Natural killer cell (primary cell): ENCODE data around the gene CEACAM18. TPM values are rescaled to one million over a fixed set of nuclear protein-coding genes. Genes with fewer than 3 reads are reported as not detected.

Experiments
- ATAC-seq, 3 donors: fragments of 150-1000 bp in 2 of 3; fragments of 200-7000 bp in 1 of 3; cut with Tn5 transposase; 1 replicate in 1 of 3; 2 replicates in 2 of 3; pipeline ENCODE4 v1.10.0; 2021; ENCODE audit warnings: mild to moderate bottlenecking in 2 of 3, moderate library complexity in 2 of 3
- DNase-seq, 2 donors: peaks; one replicate each; pipeline versions ENCODE4 v3.0.0 to v3.0.0-alpha.2; 2013 to 2021; ENCODE audit warnings: mixed read lengths in 1 of 2
- H3K27ac ChIP-seq: one replicate; pipeline ENCODE4 v1.5.1; 2013; ENCODE audit warnings: mild to moderate bottlenecking, low read length
- H3K27me3 ChIP-seq: one replicate; pipeline ENCODE4 v1.6.1; 2013; ENCODE audit warnings: low read length; ENCODE audit not compliant: control insufficient read depth, insufficient read depth
- H3K36me3 ChIP-seq: one replicate; pipeline ENCODE4 v1.6.1; 2013; ENCODE audit warnings: low read length; ENCODE audit not compliant: control insufficient read depth, insufficient read depth
- H3K4me1 ChIP-seq: one replicate; pipeline ENCODE4 v1.6.1; 2013; ENCODE audit warnings: low read length; ENCODE audit not compliant: control insufficient read depth, insufficient read depth
- H3K4me3 ChIP-seq: one replicate; pipeline ENCODE4 v1.5.1; 2013; ENCODE audit warnings: low read length
- H3K9me3 ChIP-seq: one replicate; pipeline ENCODE4 v1.6.1; 2013; ENCODE audit warnings: low read length; ENCODE audit not compliant: control insufficient read depth, insufficient read depth
- H3K27ac Mint-ChIP-seq, 2 donors: one replicate each; pipeline ENCODE4 v1.8.0; 2022; ENCODE audit warnings: mild to moderate bottlenecking in 2 of 2, mixed read lengths in 2 of 2, moderate library complexity in 1 of 2
- H3K27me3 Mint-ChIP-seq, 2 donors: one replicate each; pipeline ENCODE4 v1.8.0; 2022; ENCODE audit warnings: low read depth in 2 of 2, mixed read lengths in 2 of 2
- H3K36me3 Mint-ChIP-seq: one replicate; pipeline ENCODE4 v1.8.0; 2022; ENCODE audit warnings: mixed read lengths
- H3K4me1 Mint-ChIP-seq, 2 donors: one replicate each; pipeline ENCODE4 v1.8.0; 2022; ENCODE audit warnings: mixed read lengths in 2 of 2
- H3K4me3 Mint-ChIP-seq: one replicate; pipeline ENCODE4 v1.8.0; 2022; ENCODE audit warnings: mild to moderate bottlenecking, moderate library complexity, mixed read lengths
- H3K9me3 Mint-ChIP-seq, 2 donors: one replicate each; pipeline ENCODE4 v1.8.0; 2022; ENCODE audit warnings: mixed read lengths in 2 of 2
- WGBS: methylation state at CpG from one replicate; pipeline ENCODE4 v1.1.7; 2013; ENCODE audit warnings: missing lambda C conversion rate; ENCODE audit not compliant: insufficient coverage; 5-methylcytosine and 5-hydroxymethylcytosine counted together
- intact Hi-C: fragments of 100-400 bp; cut with micrococcal nuclease; formaldehyde crosslinking; loops from one replicate; pipeline ENCODE4 v1.14.2; 2022
- total RNA-seq, 4 donors: library from RNA; stranded (reverse); fragments of 120-200 nt in 1 of 4; gene quantifications; one replicate each; pipeline versions ENCODE4 v1.2.3 to v1.2.4, GENCODE V29; 2013 to 2022
- TF ChIP-seq, protein P1 (sequence below): fragments of 200-600 bp; IDR thresholded peaks from one replicate; pipeline ENCODE4 v1.8.0; 2022; ENCODE audit warnings: antibody characterized with exemption

CEACAM18 gene
- total RNA-seq, 3 donors from 2014 or later (not counting 1 experiment from before 2014, with no cell fraction given) = not detected

GRCh38 chr19:51469629-51470028 lies 8.7 kb upstream of the CEACAM18 start:
- peaks cover 0 to 7% of the 10 kb centered on the region in 2 donors for H3K4me1 Mint-ChIP-seq
- peaks cover 14 to 50% of the 10 kb centered on the region in 2 donors for H3K27me3 Mint-ChIP-seq
- H3K27ac Mint-ChIP-seq = no peak overlapping the region
- 85% methylated on average over 1 of the region's 1 CpG for WGBS
- TF ChIP-seq, protein P1, sequence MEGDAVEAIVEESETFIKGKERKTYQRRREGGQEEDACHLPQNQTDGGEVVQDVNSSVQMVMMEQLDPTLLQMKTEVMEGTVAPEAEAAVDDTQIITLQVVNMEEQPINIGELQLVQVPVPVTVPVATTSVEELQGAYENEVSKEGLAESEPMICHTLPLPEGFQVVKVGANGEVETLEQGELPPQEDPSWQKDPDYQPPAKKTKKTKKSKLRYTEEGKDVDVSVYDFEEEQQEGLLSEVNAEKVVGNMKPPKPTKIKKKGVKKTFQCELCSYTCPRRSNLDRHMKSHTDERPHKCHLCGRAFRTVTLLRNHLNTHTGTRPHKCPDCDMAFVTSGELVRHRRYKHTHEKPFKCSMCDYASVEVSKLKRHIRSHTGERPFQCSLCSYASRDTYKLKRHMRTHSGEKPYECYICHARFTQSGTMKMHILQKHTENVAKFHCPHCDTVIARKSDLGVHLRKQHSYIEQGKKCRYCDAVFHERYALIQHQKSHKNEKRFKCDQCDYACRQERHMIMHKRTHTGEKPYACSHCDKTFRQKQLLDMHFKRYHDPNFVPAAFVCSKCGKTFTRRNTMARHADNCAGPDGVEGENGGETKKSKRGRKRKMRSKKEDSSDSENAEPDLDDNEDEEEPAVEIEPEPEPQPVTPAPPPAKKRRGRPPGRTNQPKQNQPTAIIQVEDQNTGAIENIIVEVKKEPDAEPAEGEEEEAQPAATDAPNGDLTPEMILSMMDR = no peak
- H3K4me3 Mint-ChIP-seq = no peak overlapping the region
- intact Hi-C loops = loop anchor here (5.0 kb wide), 2 partner anchors 47 to 168 kb away; no protein-coding TSS in a partner anchor
- DNase-seq (no peak), ATAC-seq (no peak)
- no peak overlapping the region for H3K27ac ChIP-seq
- H3K36me3 Mint-ChIP-seq = no peaks in the 10 kb centered on the region
- no peak overlapping the region for H3K4me3 ChIP-seq
- H3K4me1 ChIP-seq = no peaks in the 10 kb centered on the region
- peaks cover 4% of the 10 kb centered on the region for H3K27me3 ChIP-seq
- no peaks in the 10 kb centered on the region for H3K9me3 Mint-ChIP-seq
- H3K9me3 ChIP-seq = no peaks in the 10 kb centered on the region
- H3K36me3 ChIP-seq = no peaks in the 10 kb centered on the region

DNA sequence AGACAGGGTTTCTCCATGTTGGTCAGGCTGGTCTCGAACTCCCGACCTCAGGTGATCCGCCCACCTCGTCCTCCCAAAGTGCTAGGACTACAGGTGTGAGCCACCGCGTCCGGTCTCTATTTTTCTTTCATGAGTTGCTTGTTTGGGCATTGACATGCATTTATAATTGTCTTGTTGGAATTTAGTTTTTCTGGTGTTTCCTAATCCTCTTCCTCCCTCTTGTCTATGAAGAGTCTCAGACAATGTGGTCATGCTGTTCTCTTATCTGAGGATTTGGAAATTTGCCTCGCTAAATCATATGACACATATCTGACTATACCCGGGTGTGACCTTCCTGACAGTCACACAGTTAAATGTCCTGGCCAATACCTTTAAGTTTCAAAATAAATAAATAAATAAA lies 7.4 kb upstream of the CEACAM18 start:
- no peak overlapping the region for H3K27ac ChIP-seq
- peaks cover 0 to 7% of the 10 kb centered on the region in 2 donors for H3K4me1 Mint-ChIP-seq
- intact Hi-C loops = loop anchor here (5.0 kb wide), 2 partner anchors 49 to 166 kb away; no protein-coding TSS in a partner anchor
- TF ChIP-seq, protein P1 = no peak
- DNase-seq = no peak
- peaks cover 8 to 41% of the 10 kb centered on the region in 2 donors for H3K27me3 Mint-ChIP-seq
- H3K27ac Mint-ChIP-seq = no peak overlapping the region
- H3K9me3 Mint-ChIP-seq = no peaks in the 10 kb centered on the region
- no peaks in the 10 kb centered on the region for H3K36me3 Mint-ChIP-seq
- H3K4me3 ChIP-seq = no peak overlapping the region
- WGBS = 81% methylated on average over 9 of the region's 9 CpGs
- H3K36me3 ChIP-seq = no peaks in the 10 kb centered on the region
- no peak overlapping the region for H3K4me3 Mint-ChIP-seq
- no peaks in the 10 kb centered on the region for H3K9me3 ChIP-seq
- H3K27me3 ChIP-seq = peaks cover 2% of the 10 kb centered on the region
- ATAC-seq = no peak
- no peaks in the 10 kb centered on the region for H3K4me1 ChIP-seq

DNA sequence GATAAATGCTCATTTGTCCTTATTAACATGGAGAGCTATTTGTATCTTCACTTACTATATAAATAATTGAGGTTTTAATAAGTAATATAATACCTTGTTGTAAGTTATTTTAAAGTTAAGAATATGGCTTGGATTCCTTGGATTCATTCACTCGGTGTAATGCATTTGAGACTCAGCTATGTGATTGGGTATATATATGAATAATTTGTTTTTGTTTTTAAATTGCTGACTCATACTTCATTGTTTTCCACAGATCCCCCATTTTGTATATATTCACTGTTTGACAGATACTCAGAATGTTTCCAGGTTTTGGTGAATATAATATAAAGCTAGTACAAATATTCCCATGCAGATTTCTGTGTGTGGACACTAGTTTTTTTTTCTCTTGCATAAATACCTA lies 6.8 kb upstream of the CEACAM18 start:
- H3K27ac Mint-ChIP-seq = no peak overlapping the region
- intact Hi-C loops = loop anchor here (5.0 kb wide), 2 partner anchors 49 to 166 kb away; no protein-coding TSS in a partner anchor
- Histone ChIP-seq H3K4me3 (no peak overlapping the region), H3K27me3 (no peaks in the 10 kb centered on the region), H3K27ac (no peak overlapping the region), H3K9me3 (no peaks in the 10 kb centered on the region), H3K36me3 (no peaks in the 10 kb centered on the region), H3K4me1 (no peaks in the 10 kb centered on the region)
- peaks cover 8 to 40% of the 10 kb centered on the region in 2 donors for H3K27me3 Mint-ChIP-seq
- ATAC-seq = no peak
- TF ChIP-seq, protein P1 = no peak
- DNase-seq = no peak
- H3K36me3 Mint-ChIP-seq = no peaks in the 10 kb centered on the region
- H3K4me3 Mint-ChIP-seq = no peak overlapping the region
- H3K4me1 Mint-ChIP-seq = peaks cover 0 to 7% of the 10 kb centered on the region in 2 donors
- no CpG with 5 or more reads among the region's 1 CpG for WGBS
- H3K9me3 Mint-ChIP-seq = no peaks in the 10 kb centered on the region

GRCh38 chr19:51472607-51473006 lies 5.7 kb upstream of the CEACAM18 start:
- H3K4me3 Mint-ChIP-seq = no peak overlapping the region
- TF ChIP-seq, protein P1 = no peak
- H3K36me3 ChIP-seq = no peaks in the 10 kb centered on the region
- WGBS = 48% methylated on average over 4 of the region's 4 CpGs
- ATAC-seq (no peak), DNase-seq (no peak)
- H3K27me3 ChIP-seq = no peaks in the 10 kb centered on the region
- H3K27me3 Mint-ChIP-seq = peaks cover 14 to 33% of the 10 kb centered on the region in 2 donors
- intact Hi-C loops = loop anchor here (1.0 to 5.0 kb wide), 5 partner anchors 43 to 185 kb away; no protein-coding TSS in a partner anchor
- no peak overlapping the region for H3K4me3 ChIP-seq
- no peaks in the 10 kb centered on the region for H3K9me3 ChIP-seq
- no peaks in the 10 kb centered on the region for H3K36me3 Mint-ChIP-seq
- no peaks in the 10 kb centered on the region for H3K9me3 Mint-ChIP-seq
- peaks cover 0 to 7% of the 10 kb centered on the region in 2 donors for H3K4me1 Mint-ChIP-seq
- no peak overlapping the region for H3K27ac ChIP-seq
- no peaks in the 10 kb centered on the region for H3K4me1 ChIP-seq
- no peak overlapping the region for H3K27ac Mint-ChIP-seq
